HG02973 (cell line): ENCODE data around the gene IGSF5.
"Not testable (repeated sequence)": the region's sequence is repeated elsewhere in the genome, so short reads cannot be mapped to it uniquely, and the experiment has no call there.

Experiments
- ATAC-seq: cut with Tn5 transposase; IDR thresholded peaks from one replicate; pipeline ENCODE4 v1.9.1; 2021; ENCODE audit warnings: moderate library complexity; ENCODE audit not compliant: unreplicated experiment

IGSF5 gene

GRCh38 chr21:39737376-39738000 is 7.5 kb upstream of the IGSF5 start:
- no peak for ATAC-seq

- ATAC-seq = no peak
Observed at GRCh38 chr21:39738566-39738965, 6.4 kb upstream of the IGSF5 start.

GRCh38 chr21:39739531-39739930 is 5.5 kb upstream of the IGSF5 start:
- not testable (repeated sequence) for ATAC-seq

- not testable (repeated sequence) for ATAC-seq
Observed at GRCh38 chr21:39742561-39742960, 2.4 kb upstream of the IGSF5 start.

GRCh38 chr21:39745332-39745731 is 349 bp downstream of the IGSF5 start:
- ATAC-seq = not testable (repeated sequence)

GRCh38 chr21:39750670-39751069 is 5.7 kb downstream of the IGSF5 start:
- no peak for ATAC-seq

- ATAC-seq = no peak
Observed at GRCh38 chr21:39754811-39755210, 9.8 kb downstream of the IGSF5 start.

GRCh38 chr21:39756285-39756684 is 11.3 kb downstream of the IGSF5 start:
- no peak for ATAC-seq

GRCh38 chr21:39763272-39763970 is 18.4 kb downstream of the IGSF5 start:
- no peak for ATAC-seq

GRCh38 chr21:39774227-39774626 is 29.2 kb downstream of the IGSF5 start:
- ATAC-seq = no peak

GRCh38 chr21:39775816-39776215 is 30.8 kb downstream of the IGSF5 start:
- no peak for ATAC-seq

GRCh38 chr21:39776589-39776988 is 31.6 kb downstream of the IGSF5 start:
- no peak for ATAC-seq

- ATAC-seq = no peak
Observed at GRCh38 chr21:39781331-39781730, 36.3 kb downstream of the IGSF5 start.

GRCh38 chr21:39788383-39788782 is 43.4 kb downstream of the IGSF5 start:
- ATAC-seq = no peak

- ATAC-seq = no peak
Observed at GRCh38 chr21:39796466-39796865, 51.5 kb downstream of the IGSF5 start.

GRCh38 chr21:39799178-39799577 is 54.2 kb downstream of the IGSF5 start:
- ATAC-seq = no peak

GRCh38 chr21:39800311-39800710 is 55.3 kb downstream of the IGSF5 start:
- no peak for ATAC-seq

- no peak for ATAC-seq
Observed at GRCh38 chr21:39802217-39802616, 57.2 kb downstream of the IGSF5 start.

GRCh38 chr21:39803393-39803792 is 58.4 kb downstream of the IGSF5 start:
- no peak for ATAC-seq

- no peak for ATAC-seq
Observed at GRCh38 chr21:39804240-39804639, 59.3 kb downstream of the IGSF5 start.

GRCh38 chr21:39805983-39806382 is 61.0 kb downstream of the IGSF5 start:
- ATAC-seq = no peak

GRCh38 chr21:39807738-39808137 is 62.8 kb downstream of the IGSF5 start:
- no peak for ATAC-seq

- no peak for ATAC-seq
Observed at GRCh38 chr21:39809936-39810335, 65.0 kb downstream of the IGSF5 start.
